K562 (cell line): ENCODE measurements around the gene FBXW11. TPM values are rescaled to one million over a fixed set of nuclear protein-coding genes. Genes with fewer than 3 reads are reported as not detected.

Experiments
- ATAC-seq: fragments of 200-7000 bp; cut with Tn5 transposase; 3 replicates; pipeline ENCODE4 v1.9.1; 2020; ENCODE audit warnings: moderate library complexity
- BruUV-seq: library from RNA; stranded (reverse); fragments of 400-500 nt; replicated peaks from 2 replicates; lab custom pipeline; 2021; lab: Mats Ljungman, UMichigan
- CTCF ChIA-PET: fragments of 300-600 bp; formaldehyde crosslinking; extraction: SDS; loops from one replicate; lab custom pipeline; 2021; ENCODE audit warnings: low intra/inter-chr PET ratio; lab: Yijun Ruan, JAX
- POLR2A ChIA-PET: fragments of 300-600, 350-650 bp; sonication (Branson Sonifier 250); formaldehyde crosslinking; extraction: SDS; loops from one replicate; lab custom pipeline; 2021; ENCODE audit warnings: antibody characterized with exemption, inconsistent platforms; lab: Yijun Ruan, JAX
- DNase-seq, 4 experiments: peaks; one replicate each; pipeline versions ENCODE4 v3.0.0 to v3.0.0-alpha.2; 2011 to 2018; ENCODE audit warnings: low spot score in 3 of 4, mixed read lengths in 3 of 4; ENCODE audit errors: extremely low read depth in 1 of 4
- FAIRE-seq: peaks from 2 replicates; lab custom pipeline; 2011; peaks lifted over from hg19 to GRCh38; lab: Jason Lieb, UNC
- H2AFZ ChIP-seq: 2 replicates; pipeline ENCODE4 v1.6.0; 2011; ENCODE audit warnings: low read depth, low read length, control low read depth, inconsistent platforms
- H3K27ac ChIP-seq: fragments of 200-600 bp; 3 replicates; pipeline ENCODE4 v1.8.0; 2011; ENCODE audit warnings: low read depth, mild to moderate bottlenecking, control low read depth, inconsistent platforms, low read length, moderate library complexity, mixed read lengths; ENCODE audit errors: extremely low read depth
- H3K27me3 ChIP-seq, 2 experiments: fragments of 300-600 bp in 1 of 2; 2 replicates in 1 of 2; 3 replicates in 1 of 2; pipeline versions ENCODE4 v1.6.0 to v1.8.0; 2011; ENCODE audit warnings: inconsistent platforms in 2 of 2, low read length in 2 of 2, mild to moderate bottlenecking in 1 of 2, mixed read lengths in 1 of 2, moderate library complexity in 1 of 2; ENCODE audit not compliant: control insufficient read depth in 2 of 2, insufficient read depth in 2 of 2
- H3K36me3 ChIP-seq: fragments of 300-600 bp; 3 replicates; pipeline ENCODE4 v1.8.0; 2011; ENCODE audit warnings: mild to moderate bottlenecking, low read length, inconsistent platforms; ENCODE audit not compliant: control insufficient read depth, insufficient read depth
- H3K4me1 ChIP-seq, 2 experiments: fragments of 200-600 bp in 1 of 2; replicated peaks in 1 of 2; 2 replicates in 1 of 2; 3 replicates in 1 of 2; pipeline versions ENCODE4 v1.5.1 to v1.8.0; 2011; ENCODE audit warnings: inconsistent platforms in 2 of 2, low read length in 2 of 2, mild to moderate bottlenecking in 1 of 2, mixed read lengths in 1 of 2, moderate library complexity in 1 of 2; ENCODE audit not compliant: control insufficient read depth in 2 of 2, insufficient read depth in 2 of 2
- H3K4me2 ChIP-seq: 2 replicates; pipeline ENCODE4 v1.6.1; 2011; ENCODE audit warnings: low read length, control low read depth, inconsistent platforms, mixed read lengths; ENCODE audit not compliant: insufficient read depth
- H3K4me3 ChIP-seq: fragments of 200-600 bp; sonication (generic), shearing (Covaris generic); 2 replicates; pipeline ENCODE4 v1.5.1; 2016; ENCODE audit warnings: control low read depth, inconsistent platforms
- H3K79me2 ChIP-seq: fragments of 200-600 bp; 3 replicates; pipeline ENCODE4 v1.8.0; 2011; ENCODE audit warnings: low read length, inconsistent platforms; ENCODE audit not compliant: control insufficient read depth, insufficient read depth
- H3K9ac ChIP-seq, 2 experiments: 2 replicates each; pipeline versions ENCODE4 v1.6.0 to v1.6.1; 2011; ENCODE audit warnings: low read depth in 2 of 2, low read length in 2 of 2, control low read depth in 1 of 2, inconsistent platforms in 1 of 2, mild to moderate bottlenecking in 1 of 2, mixed read lengths in 1 of 2; ENCODE audit not compliant: insufficient read depth in 1 of 2
- H3K9me1 ChIP-seq: one replicate; pipeline ENCODE4 v1.6.0; 2011; ENCODE audit warnings: inconsistent platforms, mild to moderate bottlenecking, low read length, moderate library complexity; ENCODE audit not compliant: control insufficient read depth, insufficient read depth
- H3K9me3 ChIP-seq: replicated peaks from 2 replicates; pipeline ENCODE4 v1.5.1; 2011; ENCODE audit warnings: low read depth, low read length, inconsistent platforms; ENCODE audit not compliant: control insufficient read depth, insufficient read depth
- H4K20me1 ChIP-seq: replicated peaks from 2 replicates; pipeline ENCODE4 v1.6.1; 2011; ENCODE audit warnings: low read length, inconsistent platforms, mixed read lengths; ENCODE audit not compliant: control insufficient read depth, insufficient read depth
- BCL6 ChIP-seq: fragments of 250-450 bp; sonication (Bioruptor Pico); IDR thresholded peaks from 2 replicates; pipeline ENCODE4 v1.4.0; 2020
- CHD4 ChIP-seq: fragments of 200-600 bp; sonication (generic); IDR thresholded peaks from 3 replicates; pipeline ENCODE4 v1.6.1; 2012; ENCODE audit warnings: low read depth, mild to moderate bottlenecking, mixed read lengths, low read length, inconsistent platforms; ENCODE audit not compliant: insufficient read depth, insufficient replicate concordance, poor library complexity, severe bottlenecking
- FOS ChIP-seq: IDR thresholded peaks from 3 replicates; pipeline ENCODE4 v1.6.1; 2011; ENCODE audit not compliant: insufficient read length; ENCODE audit errors: extremely low read depth
- GABPB1 ChIP-seq: sonication (generic); formaldehyde crosslinking; IDR thresholded peaks from 2 replicates; pipeline ENCODE4 v1.8.0; 2022; ENCODE audit warnings: mild to moderate bottlenecking, missing genetic modification reagents
- GATA2 ChIP-seq: sonication (generic); formaldehyde crosslinking; IDR thresholded peaks from 2 replicates; pipeline ENCODE4 v1.4.0; 2020; ENCODE audit warnings: mild to moderate bottlenecking, missing genetic modification reagents
- GTF2A2 ChIP-seq: IDR thresholded peaks from 2 replicates; pipeline ENCODE4 v1.6.1; 2016; ENCODE audit warnings: mild to moderate bottlenecking, missing genetic modification characterization, missing compliant biosample characterization
- HINFP ChIP-seq: fragments of 450-650 bp; conservative IDR thresholded peaks from 2 replicates; pipeline ENCODE4 v1.6.1; 2016; ENCODE audit warnings: missing genetic modification characterization, low read depth, mild to moderate bottlenecking, control low read depth, missing compliant biosample characterization
- HLTF ChIP-seq: fragments of 450-650 bp; IDR thresholded peaks from 2 replicates; pipeline ENCODE4 v1.6.1; 2016
- MAFF ChIP-seq: IDR thresholded peaks from 2 replicates; pipeline ENCODE4 v1.6.1; 2012; ENCODE audit warnings: low read length, improper control_type of control experiment
- MNT ChIP-seq, 2 experiments: fragments of 450-650 bp; conservative IDR thresholded peaks; 2 replicates each; pipeline ENCODE4 v1.6.1; 2017; ENCODE audit warnings: mild to moderate bottlenecking in 2 of 2, moderate library complexity in 2 of 2
- MYBL2 ChIP-seq, 2 experiments: fragments of 450-650 bp in 1 of 2; sonication (generic) in 1 of 2; formaldehyde crosslinking in 1 of 2; IDR thresholded peaks; 2 replicates each; pipeline versions ENCODE4 v1.6.1 to v1.8.1; 2017 to 2022; ENCODE audit warnings: borderline replicate concordance in 1 of 2, inconsistent platforms in 1 of 2, low read depth in 1 of 2, mild to moderate bottlenecking in 1 of 2, missing genetic modification reagents in 1 of 2, moderate library complexity in 1 of 2
- POLR2G ChIP-seq: fragments of 200-400 bp; formaldehyde crosslinking; IDR thresholded peaks from 2 replicates; pipeline ENCODE4 v1.6.1; 2017; ENCODE audit warnings: low read depth, mild to moderate bottlenecking, antibody characterized with exemption, low read length, moderate library complexity
- SIN3B ChIP-seq: fragments of 450-650 bp; IDR thresholded peaks from 2 replicates; pipeline ENCODE4 v1.6.1; 2017; ENCODE audit warnings: low read depth, mild to moderate bottlenecking, moderate library complexity
- STAT5A ChIP-seq: IDR thresholded peaks from 2 replicates; pipeline ENCODE4 v1.6.1; 2012; ENCODE audit warnings: low read length, inconsistent platforms, borderline replicate concordance
- ZBTB43 ChIP-seq: sonication (generic); formaldehyde crosslinking; IDR thresholded peaks from 2 replicates; pipeline ENCODE4 v1.8.0; 2023; ENCODE audit warnings: mild to moderate bottlenecking, missing genetic modification reagents
- ZNF121 ChIP-seq: sonication (generic); formaldehyde crosslinking; conservative IDR thresholded peaks from 2 replicates; pipeline ENCODE4 v1.8.0; 2022; ENCODE audit warnings: missing genetic modification reagents
- ZNF232 ChIP-seq: sonication (generic); formaldehyde crosslinking; IDR thresholded peaks from 2 replicates; pipeline ENCODE4 v1.8.0; 2022; ENCODE audit warnings: mild to moderate bottlenecking, missing genetic modification reagents
- ZNF695 ChIP-seq: fragments of 450-650 bp; formaldehyde crosslinking; IDR thresholded peaks from 2 replicates; pipeline ENCODE4 v1.4.0; 2020; ENCODE audit warnings: mild to moderate bottlenecking, moderate library complexity
- ZNF696 ChIP-seq: fragments of 250-450 bp; sonication (Bioruptor Pico); conservative IDR thresholded peaks from 2 replicates; pipeline ENCODE4 v1.4.0; 2020; ENCODE audit warnings: mild to moderate bottlenecking, moderate library complexity
- WGBS: fragments of 100-300 bp; shearing (Covaris generic); methylation state at CpG from one replicate; pipeline ENCODE4 v1.1.6; 2016; ENCODE audit warnings: low coverage, mixed read lengths; ENCODE audit not compliant: insufficient coverage; ENCODE audit errors: missing lambda C conversion rate; 5-methylcytosine and 5-hydroxymethylcytosine counted together
- in situ Hi-C: fragments of 300-500 bp; cut with MboI; formaldehyde crosslinking; loops from 4 replicates; pipeline ENCODE4 v1.15.0; 2018; ENCODE audit warnings: inconsistent platforms, mixed read lengths
- intact Hi-C: fragments of 100-400 bp; cut with micrococcal nuclease; formaldehyde crosslinking; loops from 2 replicates; pipeline ENCODE4 v1.14.2; 2022
- polyA plus RNA-seq, 8 experiments: library from polyadenylated mRNA; depleted of rRNA in 4 of 8; stranded (reverse) in 5 of 8; unstranded in 3 of 8; fragments of >200 nt; fragmentation: Nextera tagmentation in 2 of 8; fragmentation: Illumina TruSeq in 1 of 8; extraction: Ambion mirVana in 2 of 8; extraction: Trizol in 1 of 8; gene quantifications; 2 replicates each; pipeline versions ENCODE4 v1.2.1 to v1.2.3, GENCODE V29; 2011 to 2014; ENCODE audit warnings: inconsistent platforms in 1 of 8, missing spikeins in 1 of 8
- total RNA-seq, 7 experiments: library from RNA; depleted of rRNA in 6 of 7; stranded (reverse); fragments of >200 nt in 6 of 7; fragmentation: Illumina TruSeq in 2 of 7; extraction: Trizol in 2 of 7; gene quantifications; 2 replicates each; pipeline versions ENCODE4 v1.2.1 to v1.2.3, GENCODE V29; 2011 to 2021; ENCODE audit warnings: low replicate concordance in 1 of 7

Gene FBXW11
- total and polyA plus RNA-seq, 9 of the 15 experiments (the other 6 are each of a cell fraction or from before 2014, with no cell fraction given): 3.0 to 28.6 (median 23.6) TPM

GRCh38 chr5:171898386-171898785, 108.1 kb downstream of the FBXW11 start:
- ATAC-seq: no peak
- Histone ChIP-seq H3K4me1 (no peaks in the 10 kb centered on the region), H3K27me3 (no peaks in the 10 kb centered on the region), H3K9me3 (no peaks in the 10 kb centered on the region), H3K79me2 (no peaks in the 10 kb centered on the region), H3K9me1 (no peaks in the 10 kb centered on the region), H3K36me3 (peaks cover 16% of the 10 kb centered on the region; the same call in 1 of the 3 replicates), H3K4me3 (no peak overlapping the region), H2AFZ (no peak overlapping the region), H4K20me1 (peaks cover 9% of the 10 kb centered on the region), H3K27ac (no peak overlapping the region), H3K4me2 (no peak overlapping the region), H3K9ac (no peak overlapping the region)
- in situ Hi-C loops: no loop called here
- no peak for FAIRE-seq
- CTCF ChIA-PET: no interaction called here
- TF ChIP-seq MAFF (no peak), FOS (no peak), POLR2G (no peak), HLTF (no peak), ZNF695 (CRISPR knock-in tag) (no peak), GTF2A2 (no peak), ZBTB43 (CRISPR knock-in tag) (no peak), CHD4 (no peak), GABPB1 (CRISPR knock-in tag) (no peak), BCL6 (CRISPR knock-in tag) (no peak), MNT (conservative IDR thresholded peaks at IDR 0.05) (no peak), STAT5A (no peak), ZNF121 (CRISPR knock-in tag) (no peak), ZNF232 (CRISPR knock-in tag) (no peak), GATA2 (CRISPR knock-in tag) (no peak), MYBL2 (IDR thresholded peaks at IDR 0.05; ENCODE audit: low read depth) (no peak), MYBL2 (CRISPR knock-in tag; IDR thresholded peaks at IDR 0.05; ENCODE audit: borderline replicate concordance) (no peak), SIN3B (no peak), HINFP (no peak), ZNF696 (no peak)
- WGBS: 87% methylated on average over 4 of the region's 4 CpGs
- intact Hi-C loops: no loop called here
- POLR2A ChIA-PET: no interaction called here
- no TSS peak for BruUV-seq
- DNase-seq: no peak
